Measurements from ENCODE around the gene DAND5. TPM values are rescaled to one million over a fixed set of nuclear protein-coding genes. Genes with fewer than 3 reads are reported as not detected.

DAND5 gene
- total and polyA plus RNA-seq, 9 of the 15 experiments (the other 6 are each of a cell fraction or from before 2014, with no cell fraction given) = 0.22 to 0.83 (median 0.60) TPM

- TF ChIP-seq ZBTB33 (CRISPR knock-in tag; IDR thresholded peaks at IDR 0.05) = no peak
- no peak for TF ChIP-seq KDM4B (IDR thresholded peaks at IDR 0.05; ENCODE audit: borderline replicate concordance in 2 of 2, low read depth in 1 of 2)
- no peak for TF ChIP-seq NFIX (CRISPR knock-in tag; IDR thresholded peaks at IDR 0.05; ENCODE audit: low read depth)
- no peak for TF ChIP-seq ZFP1 (CRISPR knock-in tag; IDR thresholded peaks at IDR 0.05)
- peak; percentile 98 for TF ChIP-seq POLR2B (IDR thresholded peaks at IDR 0.05; ENCODE audit: low read depth, partially characterized antibody)
- peak; percentile 38 for TF ChIP-seq MYC (IDR thresholded peaks at IDR 0.05; ENCODE audit: low read depth, low read length)
- TF ChIP-seq MYC (CRISPR knock-in tag; IDR thresholded peaks at IDR 0.05; ENCODE audit: borderline replicate concordance, low read depth) = peak; percentile 15; the same call in 1 of the 2 replicates
- TF ChIP-seq IRF2 (CRISPR knock-in tag; IDR thresholded peaks at IDR 0.05) = no peak
- no peak for TF ChIP-seq BRD4 (IDR thresholded peaks at IDR 0.05)
- no peak for TF ChIP-seq RNF219 (CRISPR knock-in tag; IDR thresholded peaks at IDR 0.05)
- TF ChIP-seq TFAP4 (CRISPR knock-in tag; IDR thresholded peaks at IDR 0.05; ENCODE audit: borderline replicate concordance) = peak; percentile 95
- TF ChIP-seq ZNF134 (CRISPR knock-in tag; conservative IDR thresholded peaks at IDR 0.05) = no peak
- no peak for TF ChIP-seq ARID3B (CRISPR knock-in tag; IDR thresholded peaks at IDR 0.05; ENCODE audit: borderline replicate concordance)
- peak; percentile 95 for TF ChIP-seq USF2 (CRISPR knock-in tag; IDR thresholded peaks at IDR 0.05)
- 0 out of 2 replicates have a peak, but pooled peaks have one; percentile 43 for TF ChIP-seq ZNF41 (CRISPR knock-in tag; conservative IDR thresholded peaks at IDR 0.05)
- TF ChIP-seq CHD1 (IDR thresholded peaks at IDR 0.05; ENCODE audit: low read length) = no peak
Observed at GRCh38 chr19:12937927-12938778, 31.2 kb upstream of the DAND5 start, which contains the start of gene CALR (continued).

Measured in K562 (cell line).